ENCODE data around the gene PLCG1.

The PLCG1 gene

DNA sequence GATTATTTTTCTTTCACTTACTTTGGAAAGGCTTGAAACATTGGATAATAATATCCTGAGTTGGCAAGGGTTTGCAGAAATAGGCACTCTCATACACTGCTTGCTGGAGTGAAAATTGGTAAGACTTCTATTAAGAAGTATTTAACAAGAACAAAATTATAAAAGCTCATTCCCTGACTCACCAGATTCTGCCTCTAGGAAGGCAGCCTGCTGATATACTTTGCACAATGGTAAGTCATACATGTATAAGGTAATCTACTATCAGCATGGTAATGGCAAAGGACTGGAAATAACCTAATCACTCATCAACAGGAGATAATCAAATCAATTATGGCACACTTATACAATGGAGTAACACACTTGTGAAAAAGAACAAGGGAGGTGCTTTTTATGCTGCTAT lies 85.8 kb downstream of the PLCG1 start:
- FAIRE-seq, result no peak
- TF ChIP-seq POLR2AphosphoS5 (IDR thresholded peaks at IDR 0.05; ENCODE audit: low read depth, low read length), result no peak
- TF ChIP-seq TAF1 (IDR thresholded peaks at IDR 0.05; ENCODE audit: borderline replicate concordance, low read depth, low read length), result no peak
- no peak for TF ChIP-seq POLR2A (IDR thresholded peaks at IDR 0.05; ENCODE audit: low read depth, low read length)
- no peak for DNase-seq (ENCODE audit: insufficient read length)

DNA sequence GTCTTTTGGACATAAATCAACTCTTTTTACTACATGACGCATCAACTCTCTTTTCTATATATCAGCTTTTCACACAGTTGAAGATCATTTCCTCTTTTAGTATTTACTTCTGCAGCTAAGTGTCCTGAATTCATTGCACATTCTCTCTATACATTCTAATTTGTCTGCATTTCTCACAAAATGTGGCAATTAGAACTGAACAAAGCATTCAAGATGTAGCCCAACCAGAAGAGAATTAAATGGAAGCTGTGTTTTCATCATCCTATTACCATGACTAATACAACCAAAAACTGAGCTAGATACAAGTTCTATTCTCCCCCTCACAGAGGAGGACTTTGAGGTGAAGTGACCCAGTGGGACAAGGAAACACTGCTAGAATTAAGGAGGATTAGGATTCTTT lies 86.9 kb downstream of the PLCG1 start:
- no peak for TF ChIP-seq TAF1 (IDR thresholded peaks at IDR 0.05; ENCODE audit: borderline replicate concordance, low read depth, low read length)
- no peak for TF ChIP-seq POLR2AphosphoS5 (IDR thresholded peaks at IDR 0.05; ENCODE audit: low read depth, low read length)
- no peak for TF ChIP-seq POLR2A (IDR thresholded peaks at IDR 0.05; ENCODE audit: low read depth, low read length)
- FAIRE-seq (no peak), DNase-seq (ENCODE audit: insufficient read length) (no peak)

DNA sequence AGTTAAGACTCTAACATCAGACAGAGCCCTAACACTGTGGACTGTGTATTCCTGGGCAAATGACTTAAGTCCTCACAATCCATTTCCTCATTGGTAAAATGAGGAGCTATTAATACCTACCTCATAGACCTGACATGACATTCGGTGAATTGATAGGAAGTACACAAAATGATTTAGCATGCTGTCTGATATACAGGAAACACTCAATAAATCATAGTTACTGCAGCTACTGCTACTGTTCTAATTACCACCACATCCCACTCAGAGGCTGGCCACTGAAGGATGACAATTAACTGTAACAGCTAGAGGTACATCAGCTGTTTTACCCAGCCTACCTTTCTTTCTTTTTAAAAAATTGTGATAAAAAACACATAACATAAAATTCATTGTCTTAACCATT lies 87.7 kb downstream of the PLCG1 start:
- TF ChIP-seq TAF1 (IDR thresholded peaks at IDR 0.05; ENCODE audit: borderline replicate concordance, low read depth, low read length), result no peak
- no peak for TF ChIP-seq POLR2AphosphoS5 (IDR thresholded peaks at IDR 0.05; ENCODE audit: low read depth, low read length)
- no peak for TF ChIP-seq POLR2A (IDR thresholded peaks at IDR 0.05; ENCODE audit: low read depth, low read length)
- no peak for FAIRE-seq
- no peak for DNase-seq (ENCODE audit: insufficient read length)

DNA sequence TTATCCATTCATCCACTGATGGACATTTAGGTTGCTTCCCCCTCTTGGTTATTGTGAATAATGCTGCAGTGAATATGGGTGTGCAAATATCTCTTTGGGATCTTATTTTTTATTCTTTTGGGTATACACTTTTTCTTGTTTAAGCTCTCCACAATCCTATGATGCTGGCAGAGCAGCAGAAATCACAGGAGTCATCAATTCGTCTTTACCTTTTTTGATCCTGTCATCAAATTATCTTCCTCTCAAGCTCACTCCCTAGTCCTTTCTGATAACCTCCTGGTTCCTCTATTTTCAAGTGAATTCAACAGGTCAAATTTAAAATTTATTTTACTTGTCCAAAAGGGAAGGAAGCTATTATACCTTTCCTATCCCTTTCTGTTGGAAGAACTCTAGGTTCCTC lies 89.1 kb downstream of the PLCG1 start:
- FAIRE-seq (no peak), DNase-seq (ENCODE audit: insufficient read length) (no peak)

More for the DNA sequence above, 89.1 kb downstream of the PLCG1 start:
- no peak for TF ChIP-seq POLR2A (IDR thresholded peaks at IDR 0.05; ENCODE audit: low read depth, low read length)
- TF ChIP-seq TAF1 (IDR thresholded peaks at IDR 0.05; ENCODE audit: borderline replicate concordance, low read depth, low read length), result no peak
- TF ChIP-seq POLR2AphosphoS5 (IDR thresholded peaks at IDR 0.05; ENCODE audit: low read depth, low read length), result no peak

Data from GM12892 (cell line).